Left hindlimb (tissue), 1 donor: ENCODE data around the gene BEX3.
"Not testable (repeated sequence)": the region's sequence is repeated elsewhere in the genome, so short reads cannot be mapped to it uniquely, and the experiment has no call there.

Experiments used
- DNase-seq: peaks from one replicate; pipeline ENCODE4 v3.0.0-alpha.2; 2018

Gene BEX3

DNA sequence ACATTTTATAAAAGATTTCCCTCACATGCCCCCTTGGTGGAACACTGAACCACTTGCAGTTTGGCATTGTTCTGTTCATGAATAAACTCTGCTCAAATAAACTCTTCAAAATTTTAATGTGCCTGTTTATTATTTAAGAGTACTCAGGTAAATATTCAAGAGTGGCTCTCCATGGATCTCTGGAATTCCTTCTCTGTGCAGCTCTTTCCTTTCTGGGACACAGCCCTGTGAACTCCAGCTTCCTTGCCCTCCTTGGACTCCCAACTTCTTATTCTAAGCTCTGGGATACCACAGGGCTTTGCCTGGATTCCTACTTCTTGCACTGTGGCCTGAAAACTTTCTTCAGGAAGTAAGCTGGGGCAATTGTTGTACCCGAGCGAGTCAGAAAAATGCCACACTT is 8.3 kb downstream of the BEX3 start:
- no peak for DNase-seq

DNA sequence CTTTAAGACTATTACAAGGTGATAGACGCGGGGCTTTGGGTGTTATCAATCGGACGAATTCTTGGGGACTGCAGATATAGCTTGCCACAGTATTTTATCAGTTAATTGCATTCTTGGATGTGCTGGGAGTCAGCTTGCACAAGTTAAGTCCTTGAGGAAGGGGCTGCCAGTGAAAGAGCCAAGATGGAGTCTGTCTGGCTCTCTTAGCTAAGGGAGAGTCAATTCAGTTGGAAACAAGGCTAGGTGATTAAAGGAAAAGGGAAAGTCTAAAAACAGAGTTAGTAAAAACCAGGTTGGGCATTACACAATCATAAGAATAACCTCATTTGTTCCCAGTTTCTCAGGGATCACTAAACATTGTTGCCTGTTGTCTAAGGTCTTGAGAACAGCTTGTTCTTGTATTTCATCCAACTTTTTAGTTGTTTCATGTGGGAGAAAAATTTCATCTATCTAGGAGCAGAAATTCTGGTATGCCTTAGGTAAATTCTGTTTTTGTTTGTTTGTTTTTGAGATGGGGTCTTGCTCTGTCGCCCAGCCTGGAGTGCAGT is 9.0 kb downstream of the BEX3 start:
- not testable (repeated sequence) for DNase-seq

DNA sequence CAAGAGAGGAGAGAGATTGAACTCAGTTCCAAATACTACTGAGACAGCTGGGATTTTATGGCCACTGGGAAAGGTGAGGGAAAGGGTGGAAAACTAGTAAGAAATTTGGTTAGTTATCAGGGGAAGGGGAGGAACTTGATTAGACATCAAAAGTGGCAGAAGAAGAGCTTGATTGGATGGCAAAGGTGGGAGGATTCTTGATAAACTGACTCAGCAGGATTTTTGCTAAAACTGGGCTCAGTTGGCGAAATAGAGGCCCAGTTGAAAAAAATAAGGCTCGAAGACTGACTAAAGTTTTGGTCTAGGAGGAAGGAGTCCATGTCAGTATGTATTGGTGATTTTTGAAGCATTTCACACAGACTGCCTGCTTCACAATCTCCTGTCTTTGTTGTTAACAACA is 10.0 kb downstream of the BEX3 start:
- DNase-seq = no peak

DNA sequence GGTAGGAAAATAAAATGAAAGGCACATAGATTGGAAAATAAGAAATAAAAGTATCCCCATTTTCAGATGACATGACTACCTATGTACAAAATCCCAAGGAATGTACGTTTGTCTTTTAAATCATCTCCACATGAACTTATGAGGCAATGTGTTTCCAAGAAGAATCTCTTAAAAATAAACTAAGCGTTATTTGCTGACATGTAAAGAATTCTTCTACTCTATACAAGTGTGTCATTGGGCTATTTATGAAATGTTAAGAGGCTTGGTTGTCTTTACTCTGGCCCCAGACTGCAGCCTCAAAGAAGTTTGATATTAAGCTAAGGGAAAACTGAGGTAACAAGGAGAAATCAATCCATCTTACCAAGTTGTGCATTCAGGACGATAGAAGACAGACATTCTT is 17.1 kb downstream of the BEX3 start:
- DNase-seq = no peak

DNA sequence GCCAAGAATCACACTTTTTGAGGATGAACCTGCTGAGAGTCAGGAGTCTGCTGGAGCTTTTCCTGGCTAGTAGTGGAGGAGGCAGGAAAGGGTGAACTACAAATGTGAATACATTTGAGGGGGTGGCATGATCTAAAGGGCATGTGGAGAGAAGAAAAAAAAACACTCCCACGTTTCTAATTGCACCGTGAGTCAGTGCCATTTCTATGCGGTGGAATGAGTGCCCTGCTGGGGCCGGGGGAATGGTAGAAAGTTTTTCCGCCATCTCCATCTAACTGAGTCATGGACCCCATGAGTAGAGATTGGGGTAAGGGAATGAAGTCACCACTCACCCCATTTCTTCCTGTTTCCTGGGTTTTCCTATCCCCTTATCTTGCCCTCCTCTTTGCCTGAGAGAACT is 19.8 kb downstream of the BEX3 start:
- no peak for DNase-seq

DNA sequence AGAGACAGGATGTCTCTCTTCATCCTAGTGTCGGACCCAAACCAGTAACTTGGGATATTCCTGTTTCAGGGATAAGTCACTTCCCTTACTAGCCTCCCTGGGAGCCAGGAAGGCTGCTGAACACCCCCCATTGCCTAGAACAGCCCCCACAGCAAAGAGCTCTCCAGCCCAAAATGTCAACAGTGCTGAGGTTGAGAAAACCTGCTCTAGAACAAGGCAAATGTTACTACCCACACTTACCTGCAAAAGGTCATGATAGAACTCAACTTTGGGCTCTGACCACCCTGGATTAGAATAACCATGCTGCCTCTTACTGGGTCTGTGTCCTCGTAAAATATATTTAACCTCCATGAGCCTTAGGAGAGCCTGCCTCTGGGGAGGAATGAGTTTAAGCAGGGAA is 20.3 kb downstream of the BEX3 start:
- DNase-seq = no peak

DNA sequence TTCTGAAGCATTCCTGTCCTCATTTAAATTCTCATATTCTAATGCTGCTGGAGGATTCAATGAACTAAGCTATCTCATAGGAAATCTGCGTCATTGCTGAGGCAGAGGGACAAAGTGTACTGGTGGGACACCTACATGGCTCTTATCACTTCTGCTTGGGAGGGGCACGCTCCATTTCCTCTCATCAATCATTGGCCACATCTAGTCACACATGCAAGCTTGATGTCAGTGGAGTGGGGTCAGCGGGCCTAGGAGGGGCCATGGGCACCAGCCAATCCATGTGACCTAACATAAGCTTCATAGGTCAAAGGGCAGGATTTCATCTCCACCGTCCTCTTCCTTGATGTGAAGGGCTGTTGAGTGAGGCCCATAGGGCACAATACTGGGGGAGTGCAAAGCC is 21.4 kb downstream of the BEX3 start:
- DNase-seq = no peak

DNA sequence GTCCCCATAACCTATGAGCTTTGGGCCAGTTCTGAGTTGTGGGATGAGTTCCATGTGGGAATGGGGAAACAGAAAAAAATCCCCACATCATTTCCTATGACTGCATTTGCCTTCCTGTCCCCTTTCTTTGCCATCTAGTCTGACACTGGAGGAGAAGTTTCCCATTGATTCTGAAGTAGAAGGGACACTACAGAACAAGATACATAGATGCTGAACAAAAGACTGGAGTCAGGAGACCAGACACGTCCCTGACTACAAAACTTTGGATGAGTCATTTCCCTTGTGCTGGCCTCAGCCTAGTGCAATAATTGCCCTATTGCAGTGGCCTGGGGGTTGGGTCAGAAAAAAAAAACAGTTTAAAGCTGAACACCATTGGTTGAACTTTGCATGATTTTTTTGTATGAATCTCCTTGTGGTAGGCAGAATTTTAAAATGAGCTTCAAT is 22.1 kb downstream of the BEX3 start:
- no peak for DNase-seq

DNA sequence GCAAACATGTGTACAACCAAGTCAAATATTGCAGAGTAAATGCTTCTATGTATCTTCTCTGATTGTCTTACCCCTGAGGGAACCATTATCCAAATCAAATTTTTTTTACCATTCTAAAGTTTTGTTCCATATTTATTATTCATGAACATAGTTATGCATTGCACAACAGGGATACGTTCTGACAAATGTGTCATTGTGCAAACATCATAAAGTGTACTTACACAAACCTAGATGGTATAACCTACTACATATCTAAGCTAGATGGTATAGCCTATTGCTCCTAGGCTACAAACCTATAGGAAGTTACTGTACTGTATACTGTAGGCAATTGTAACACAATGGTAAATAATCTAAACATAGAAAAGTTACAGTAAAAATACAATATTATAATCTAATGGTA is 23.4 kb downstream of the BEX3 start:
- no peak for DNase-seq

DNA sequence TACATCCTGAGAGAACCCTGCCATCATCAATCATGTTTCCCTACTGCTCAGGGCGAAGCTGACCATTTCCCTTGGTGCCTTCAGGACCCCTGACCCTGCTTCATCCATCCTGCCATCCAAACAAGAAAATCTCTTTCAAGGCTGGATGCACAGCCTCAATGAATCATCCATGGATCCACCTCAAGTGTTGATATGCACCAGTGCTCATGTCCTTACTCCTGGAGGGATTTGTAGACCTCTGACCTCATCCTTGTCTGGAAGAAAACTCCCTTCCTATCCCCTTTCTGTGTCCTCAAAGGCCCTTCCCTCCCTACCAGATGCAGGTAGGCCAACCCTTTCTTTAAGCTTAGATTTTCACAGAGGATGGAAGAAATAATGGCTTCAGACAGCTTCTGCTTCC is 24.6 kb downstream of the BEX3 start:
- no peak for DNase-seq

DNA sequence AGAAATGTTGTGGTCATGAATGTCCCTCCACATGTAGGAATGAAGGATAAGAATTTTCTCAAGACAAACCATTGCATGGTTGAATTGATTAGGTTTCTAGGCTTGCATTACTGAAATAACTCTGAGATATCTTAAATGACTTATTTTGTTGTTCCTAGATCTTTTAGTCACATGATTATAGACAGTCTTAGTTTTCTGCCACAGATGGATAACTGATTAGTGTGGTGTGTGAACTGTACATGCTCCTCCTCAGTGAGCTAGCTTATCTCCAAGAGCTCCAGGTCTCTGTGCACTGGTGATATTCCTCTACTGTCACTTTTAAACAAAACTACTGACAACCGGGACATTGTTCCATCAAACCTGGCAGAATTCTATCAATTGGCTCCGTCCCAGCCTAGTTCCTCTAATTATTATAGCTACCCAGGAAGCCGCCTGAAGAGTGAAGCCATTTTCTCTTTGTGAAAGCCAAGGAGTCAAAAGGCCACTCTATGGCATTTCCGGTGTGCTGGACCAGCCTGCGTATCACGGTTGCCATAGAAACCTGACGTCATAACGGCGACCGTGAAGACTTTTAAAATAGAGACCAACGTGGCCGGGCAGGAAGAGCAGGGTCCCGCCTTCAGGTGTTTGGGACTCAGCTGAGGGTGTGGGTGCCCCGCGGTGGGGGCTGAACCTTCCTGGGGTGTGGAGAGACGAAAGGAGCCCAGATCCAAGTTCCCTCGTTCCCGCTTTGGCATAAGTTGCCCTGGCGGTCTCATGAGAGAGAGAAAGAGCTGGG is 28.1 kb downstream of the BEX3 start:
- DNase-seq = peak; percentile 58

DNA sequence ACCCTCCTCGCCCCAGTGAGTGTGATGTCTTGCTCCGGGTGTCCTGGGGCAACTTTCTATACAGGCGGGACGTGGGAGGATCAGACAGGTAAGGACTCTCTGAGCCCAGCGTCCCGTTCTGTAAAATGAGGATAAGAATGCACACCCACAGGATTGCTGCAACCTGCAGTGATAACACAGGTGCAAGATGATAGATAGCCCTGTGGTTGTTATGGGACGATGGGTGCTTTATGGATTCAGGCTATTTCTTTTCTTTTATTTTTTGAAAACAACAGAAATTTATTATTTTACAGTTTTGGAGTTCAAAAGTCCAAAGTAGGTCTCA is 28.6 kb downstream of the BEX3 start:
- no peak for DNase-seq

DNA sequence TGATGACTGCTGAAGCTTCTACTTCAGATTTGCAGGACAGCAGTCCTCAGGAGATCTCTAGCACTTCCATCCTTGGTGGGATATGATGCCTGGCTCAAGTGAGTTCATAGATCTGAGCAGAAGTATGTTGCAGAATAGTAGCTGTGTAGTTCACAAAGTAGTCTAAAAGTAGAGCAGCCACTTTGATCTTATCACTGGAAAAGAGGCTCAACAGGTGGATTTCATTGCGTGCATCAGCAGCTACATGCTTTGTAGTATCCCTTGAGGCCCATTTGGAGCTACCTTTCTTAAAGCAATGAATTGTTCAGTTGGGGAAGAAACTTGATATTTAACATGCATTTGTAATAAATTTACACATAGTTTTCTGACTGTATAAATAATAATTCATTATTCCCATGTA is 29.9 kb downstream of the BEX3 start:
- DNase-seq = no peak

DNA sequence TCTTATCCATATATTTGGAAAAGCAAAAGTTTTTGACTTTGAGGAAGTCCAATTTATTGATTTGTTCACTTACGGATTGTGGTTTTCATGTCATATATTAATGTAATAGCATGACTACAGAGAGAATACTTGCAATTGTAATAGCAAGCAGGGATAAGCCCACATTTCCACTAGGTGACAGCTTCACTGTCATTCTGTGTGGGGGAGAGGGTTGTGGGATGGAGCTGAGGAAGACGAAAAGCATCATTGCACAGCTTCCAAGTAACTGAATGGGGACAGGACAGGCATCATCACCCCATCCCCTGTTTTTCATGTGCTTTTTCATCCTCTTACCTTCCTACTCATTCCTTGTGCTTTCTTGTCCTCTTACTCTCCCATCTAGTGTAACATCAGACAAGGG is 31.4 kb downstream of the BEX3 start:
- no peak for DNase-seq

DNA sequence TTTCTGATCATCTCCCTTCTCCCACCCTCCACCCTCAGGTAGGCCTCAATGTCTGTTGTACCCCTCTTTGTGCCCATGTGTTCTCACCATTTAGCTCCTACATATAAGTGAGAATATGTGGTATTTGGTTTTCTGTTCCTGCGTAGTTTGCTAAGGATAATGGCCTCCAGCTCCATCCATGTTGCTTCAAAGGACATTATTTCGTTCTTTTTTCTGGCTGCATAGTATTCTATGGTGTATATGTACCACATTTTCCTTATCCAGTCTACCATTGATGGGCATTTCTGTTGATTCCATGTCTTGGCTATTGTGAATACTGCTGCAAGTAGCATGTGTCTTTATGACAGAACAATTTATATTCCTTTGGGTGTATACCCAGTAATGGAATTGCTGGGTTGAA is 35.4 kb downstream of the BEX3 start:
- not testable (repeated sequence) for DNase-seq

DNA sequence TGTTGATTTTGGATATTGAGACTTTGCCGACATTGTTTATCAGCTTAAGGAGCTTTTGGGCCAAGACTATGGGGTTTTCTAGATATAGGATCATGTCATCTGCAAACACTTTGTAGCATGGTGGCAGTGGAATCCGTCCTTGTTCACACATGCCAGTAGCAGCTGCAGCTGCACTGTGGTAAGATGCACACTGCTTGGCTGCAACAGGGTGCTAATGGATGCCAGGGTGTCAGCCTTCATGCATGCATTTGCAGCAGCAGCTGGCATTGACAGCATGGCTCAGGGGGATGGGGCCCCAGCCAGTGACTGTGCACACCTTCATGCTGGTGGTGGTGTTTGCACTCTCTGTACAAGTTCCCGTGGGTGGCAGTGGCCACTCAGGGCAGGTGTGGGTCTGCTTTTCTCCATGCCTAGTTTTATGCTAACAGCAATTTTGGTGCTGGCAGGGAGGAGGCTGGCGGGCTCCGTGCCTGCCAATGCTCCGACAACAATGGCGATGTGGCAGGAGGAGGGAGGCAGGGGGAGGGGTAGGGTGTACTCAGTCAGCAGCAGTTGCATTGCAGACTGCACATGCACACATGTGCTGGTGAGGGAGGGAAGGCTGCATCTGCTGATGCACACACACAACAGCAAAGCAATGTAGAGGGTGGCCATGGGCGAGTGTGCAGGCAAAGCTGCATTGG is 37.5 kb downstream of the BEX3 start:
- DNase-seq = no peak

DNA sequence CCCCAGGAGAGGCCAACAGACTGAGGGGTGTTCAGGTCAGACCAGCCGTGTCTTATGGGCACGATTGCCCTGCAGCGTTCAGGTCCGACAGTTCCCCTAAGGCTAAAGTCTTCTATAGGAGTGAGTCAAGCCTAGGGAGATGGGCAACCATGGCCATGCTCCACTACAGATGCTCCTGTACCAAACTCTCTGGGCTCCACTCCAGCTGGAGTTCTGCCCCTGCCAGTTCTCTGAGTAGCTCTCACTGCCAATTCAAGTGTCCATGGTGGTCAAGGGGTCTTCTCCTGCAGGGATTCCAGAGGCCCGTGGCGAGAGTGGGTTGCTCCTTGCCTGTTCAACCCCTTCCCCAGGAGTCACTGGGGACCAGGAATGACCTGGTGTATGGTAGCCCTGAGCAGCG is 38.2 kb downstream of the BEX3 start:
- DNase-seq = no peak

DNA sequence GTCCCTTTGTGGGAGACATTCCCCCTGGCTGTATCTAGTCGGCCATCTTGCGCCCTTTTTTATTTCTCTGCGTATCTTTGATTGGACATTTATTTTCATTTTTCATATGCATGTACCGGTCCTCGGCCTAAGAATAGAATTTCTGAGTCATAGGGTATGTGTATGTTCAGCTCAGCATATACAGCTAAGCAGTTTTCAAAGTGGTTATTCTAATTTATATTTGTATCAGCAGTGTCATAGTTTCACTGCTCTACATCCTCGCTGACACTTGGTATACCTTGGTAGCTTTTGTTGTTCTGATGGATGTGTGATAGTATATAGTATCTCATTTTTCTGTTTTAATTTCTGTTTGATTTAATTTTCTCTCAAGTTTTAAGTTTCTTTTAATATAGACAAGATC is 38.7 kb downstream of the BEX3 start:
- no peak for DNase-seq

DNA sequence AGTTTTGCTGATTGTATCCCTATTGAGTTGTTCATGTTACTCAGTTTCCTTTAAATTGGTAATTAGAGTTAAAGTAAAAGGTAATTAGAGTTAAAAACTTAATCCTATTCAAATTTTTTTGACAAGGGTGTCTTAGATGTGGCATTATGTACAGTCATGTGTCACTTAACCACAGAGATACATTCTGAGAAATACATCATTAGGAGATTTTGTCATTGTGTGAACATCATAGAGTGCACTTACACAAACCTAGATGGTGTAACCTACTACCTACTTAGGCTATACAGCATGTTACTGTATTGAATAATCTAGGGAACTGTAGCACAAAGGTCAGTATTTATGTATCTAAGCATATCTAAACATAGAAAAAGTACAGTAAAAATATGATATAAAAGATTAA is 39.2 kb downstream of the BEX3 start:
- DNase-seq = no peak

DNA sequence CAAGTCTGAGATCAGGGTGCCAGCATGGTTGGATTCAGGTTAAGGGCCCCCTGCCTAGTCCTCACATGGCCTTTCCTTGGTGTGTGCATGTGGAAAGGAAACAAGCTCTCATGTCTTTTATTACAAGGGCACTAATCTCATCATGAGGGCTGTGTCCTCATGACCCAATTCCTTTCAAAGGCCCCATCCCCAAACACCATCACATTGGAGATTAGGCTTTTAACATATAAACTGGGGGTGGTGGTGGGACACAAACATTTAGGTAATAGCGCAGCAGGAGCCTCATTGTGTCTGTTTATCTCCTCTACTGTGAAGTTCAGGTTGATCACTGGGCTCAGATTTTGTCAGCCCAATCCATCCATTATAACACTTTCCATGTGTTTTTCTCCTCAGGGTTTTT is 41.0 kb downstream of the BEX3 start:
- no peak for DNase-seq

DNA sequence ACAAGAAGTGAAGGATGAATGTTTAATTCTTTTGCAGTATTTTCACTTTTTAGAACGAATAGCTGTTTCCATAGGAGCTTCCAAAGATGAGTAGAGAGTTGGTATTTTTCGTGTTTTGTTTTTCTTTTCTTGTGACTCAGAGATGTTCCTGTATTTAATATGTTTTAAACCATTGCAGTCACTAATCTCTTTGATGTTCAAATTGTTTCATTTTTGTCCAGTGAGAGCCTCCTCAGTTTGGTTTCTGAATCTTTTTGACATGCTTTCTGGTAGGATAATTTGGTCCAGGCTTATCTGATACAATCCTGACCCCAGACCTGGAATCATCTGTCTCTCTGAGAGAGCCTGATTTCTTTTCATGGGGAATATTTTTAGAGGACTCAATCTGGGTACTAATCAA is 41.6 kb downstream of the BEX3 start:
- no peak for DNase-seq

DNA sequence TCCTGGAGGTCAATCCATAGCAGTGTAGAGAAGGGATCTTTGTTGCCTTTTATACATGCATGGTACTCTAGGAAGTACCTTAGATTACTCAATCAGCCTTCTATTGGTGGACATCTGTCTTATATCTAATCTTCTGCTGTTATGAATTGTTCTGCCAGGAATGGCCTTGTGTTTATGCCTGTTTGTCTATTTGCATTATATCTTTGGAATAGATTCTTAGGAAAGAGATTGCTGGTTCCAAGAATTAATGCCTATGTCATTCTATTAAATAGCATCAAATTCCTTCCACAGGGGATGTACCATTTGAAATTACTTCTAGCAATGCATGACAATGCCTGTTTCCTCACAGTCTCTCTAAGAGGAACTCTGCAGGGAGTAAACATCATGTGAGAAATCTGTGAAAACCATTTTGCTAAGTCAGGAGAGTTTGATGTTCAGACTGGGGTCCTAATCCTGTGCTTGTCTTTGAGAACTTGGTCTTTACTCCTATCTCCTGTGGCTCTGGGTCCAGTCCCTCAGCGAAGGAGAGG is 42.5 kb downstream of the BEX3 start:
- no peak for DNase-seq

DNA sequence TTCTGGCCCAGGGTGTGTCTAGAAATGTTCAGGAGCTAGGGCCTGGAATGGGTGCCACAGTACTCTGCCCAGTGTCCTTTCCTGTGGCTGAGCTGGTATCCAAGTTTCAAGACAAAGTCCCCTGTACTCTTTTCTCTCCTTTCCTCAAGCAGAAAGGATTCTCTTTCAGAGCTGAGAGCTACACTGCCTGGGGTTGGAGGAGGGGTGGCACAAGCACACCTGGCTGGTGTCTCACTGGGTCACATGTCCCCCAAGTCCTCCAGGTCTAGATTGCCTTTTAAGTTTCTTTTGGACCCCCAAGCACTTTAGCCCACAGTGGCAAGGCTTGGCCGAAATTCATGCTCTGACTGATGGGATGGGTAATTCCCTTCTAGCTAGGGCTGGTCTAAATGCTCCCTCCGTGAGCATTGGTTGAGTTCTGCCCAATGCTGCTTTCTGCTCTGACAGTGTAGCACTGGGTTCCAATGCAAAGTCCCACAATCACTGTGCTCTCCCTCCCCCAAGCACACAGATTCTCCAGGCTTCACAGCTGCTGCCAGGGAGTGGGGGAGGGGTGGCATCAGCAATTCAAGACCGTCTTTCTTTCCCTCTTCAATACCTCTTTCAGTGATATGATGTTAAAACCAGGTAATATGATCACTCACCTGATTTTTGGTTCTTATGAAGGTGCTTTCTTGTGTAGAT is 47.8 kb downstream of the BEX3 start:
- no peak for DNase-seq
